GM23248 (cell line): ENCODE measurements around the gene AVPI1. TPM values are rescaled to one million over a fixed set of nuclear protein-coding genes. Genes with fewer than 3 reads are reported as not detected.
"Not testable (repeated sequence)": the region's sequence is repeated elsewhere in the genome, so short reads cannot be mapped to it uniquely, and the experiment has no call there.

Source experiments
- DNase-seq: peaks from one replicate; pipeline ENCODE4 v3.0.0-alpha.2; 2015
- H2AFZ ChIP-seq: fragments of 200-600 bp; sonication (generic); 2 replicates; pipeline ENCODE4 v1.6.1; 2016; ENCODE audit warnings: antibody characterized with exemption
- H3F3A ChIP-seq: fragments of 200-600 bp; sonication (generic); 2 replicates; pipeline ENCODE4 v1.6.1; 2016; ENCODE audit warnings: mild to moderate bottlenecking, antibody characterized with exemption, mixed run types; ENCODE audit not compliant: insufficient read depth
- H3K27ac ChIP-seq: fragments of 200-600 bp; sonication (generic); 2 replicates; pipeline ENCODE4 v1.5.1; 2016; ENCODE audit warnings: mild to moderate bottlenecking
- H3K27me3 ChIP-seq: fragments of 200-600 bp; sonication (generic); replicated peaks from 2 replicates; pipeline ENCODE4 v1.6.1; 2016; ENCODE audit warnings: mild to moderate bottlenecking; ENCODE audit not compliant: insufficient read depth
- H3K36me3 ChIP-seq: fragments of 200-600 bp; sonication (generic); 2 replicates; pipeline ENCODE4 v1.6.1; 2016; ENCODE audit warnings: low read depth, mild to moderate bottlenecking
- H3K4me1 ChIP-seq: fragments of 200-600 bp; sonication (generic); 2 replicates; pipeline ENCODE4 v1.6.1; 2016; ENCODE audit warnings: mild to moderate bottlenecking; ENCODE audit not compliant: insufficient read depth
- H3K4me2 ChIP-seq: fragments of 200-600 bp; sonication (generic); one replicate; pipeline ENCODE4 v1.6.1; 2016; ENCODE audit warnings: mild to moderate bottlenecking; ENCODE audit not compliant: unreplicated experiment
- H3K4me3 ChIP-seq: fragments of 200-600 bp; sonication (generic); 2 replicates; pipeline ENCODE4 v1.5.1; 2016; ENCODE audit warnings: mild to moderate bottlenecking
- H3K79me2 ChIP-seq: fragments of 200-600 bp; sonication (generic); 2 replicates; pipeline ENCODE4 v1.6.1; 2016; ENCODE audit warnings: mild to moderate bottlenecking; ENCODE audit not compliant: insufficient read depth
- H3K9ac ChIP-seq: fragments of 200-600 bp; sonication (generic); 2 replicates; pipeline ENCODE4 v1.6.1; 2016; ENCODE audit warnings: mild to moderate bottlenecking
- H3K9me2 ChIP-seq: fragments of 200-600 bp; sonication (generic); 2 replicates; pipeline ENCODE4 v1.6.1; 2016; ENCODE audit warnings: mixed run types, mild to moderate bottlenecking, moderate library complexity; ENCODE audit not compliant: insufficient read depth
- H3K9me3 ChIP-seq: fragments of 200-600 bp; sonication (generic); one replicate; pipeline ENCODE4 v1.6.1; 2017; ENCODE audit warnings: low read depth
- H4K20me1 ChIP-seq: fragments of 200-600 bp; sonication (generic); 2 replicates; pipeline ENCODE4 v1.6.0; 2016; ENCODE audit not compliant: insufficient read depth
- EZH2 ChIP-seq: fragments of 200-600 bp; sonication (generic); IDR thresholded peaks from 2 replicates; pipeline ENCODE4 v1.6.1; 2018; ENCODE audit warnings: antibody characterized with exemption, mild to moderate bottlenecking; ENCODE audit not compliant: insufficient read depth, poor library complexity, severe bottlenecking
- EZH2phosphoT487 ChIP-seq: fragments of 200-600 bp; sonication (generic); IDR thresholded peaks from 2 replicates; pipeline ENCODE4 v1.6.1; 2018; ENCODE audit warnings: antibody characterized with exemption, moderate library complexity, mild to moderate bottlenecking, low read depth; ENCODE audit not compliant: insufficient read depth
- WGBS, 2 experiments: methylation state at CpG; one replicate each; pipeline ENCODE4 v1.1.6; 2015 to 2017; ENCODE audit warnings: low lambda C conversion rate in 2 of 2, low coverage in 1 of 2; ENCODE audit errors: missing lambda C conversion rate in 2 of 2; 5-methylcytosine and 5-hydroxymethylcytosine counted together
- in situ Hi-C: fragments of 300-500 bp; cut with MboI; formaldehyde crosslinking; loops from 2 replicates; pipeline ENCODE4 v1.15.0; 2020
- polyA plus RNA-seq: library from polyadenylated mRNA; unstranded; fragments of >200 nt; fragmentation: Nextera tagmentation; extraction: Ambion mirVana; gene quantifications from 2 replicates; pipeline ENCODE4 v1.2.1, GENCODE V29; 2016
- total RNA-seq: library from RNA; depleted of rRNA; stranded (reverse); fragments of >200 nt; shearing (Covaris generic); gene quantifications from 2 replicates; pipeline ENCODE4 v1.2.3, GENCODE V29; 2014

AVPI1 gene
- total and polyA plus RNA-seq, 2 experiments from 2014 or later = 31.4 to 33.8 TPM

DNA sequence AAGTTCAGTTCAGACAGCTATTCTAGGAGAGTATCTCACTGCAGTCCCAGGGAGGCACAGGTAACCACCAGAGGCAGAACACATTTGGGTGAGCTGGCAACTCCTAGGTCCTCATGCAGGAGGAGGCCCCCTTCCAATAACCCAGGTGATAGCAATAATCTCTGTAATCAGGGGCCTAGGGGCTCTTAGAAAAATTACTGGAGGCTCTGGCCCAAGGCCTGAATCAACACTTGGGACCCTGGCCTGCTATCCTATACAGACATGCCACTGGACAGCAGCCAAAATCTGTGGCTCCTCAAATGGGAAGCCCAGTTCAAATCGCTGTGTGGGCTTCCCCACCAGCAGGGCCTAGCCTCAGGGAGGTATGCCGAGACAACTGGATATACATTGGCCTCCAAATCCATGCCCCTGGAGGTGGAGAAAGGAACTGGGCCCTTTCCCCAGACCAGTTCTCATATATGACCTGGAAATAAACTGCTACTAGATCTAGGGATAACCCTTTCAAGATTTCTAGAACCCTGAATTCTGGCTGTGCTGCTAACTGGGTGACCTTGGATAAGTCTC is 1.6 kb downstream of the AVPI1 start:
- in situ Hi-C loops = no loop called here
- peak overlapping the region; percentile 91 for H3K4me3 ChIP-seq
- H3K4me1 ChIP-seq = peaks cover 59% of the 10 kb centered on the region
- H2AFZ ChIP-seq = no peak overlapping the region
- peaks cover 62% of the 10 kb centered on the region for H3K79me2 ChIP-seq
- no peaks in the 10 kb centered on the region for H3K9me2 ChIP-seq
- TF ChIP-seq EZH2phosphoT487 (no peak), EZH2 (no peak)
- peaks cover 67% of the 10 kb centered on the region for H3F3A ChIP-seq
- peak; percentile 63 for DNase-seq
- peak overlapping the region; percentile 96 for H3K4me2 ChIP-seq
- peak overlapping the region; percentile 99 for H3K27ac ChIP-seq
- 19 to 28% methylated on average over 2 of the region's 2 CpGs for WGBS, 2 experiments
- H4K20me1 ChIP-seq = no peaks in the 10 kb centered on the region
- H3K9me3 ChIP-seq = no peaks in the 10 kb centered on the region
- no peaks in the 10 kb centered on the region for H3K27me3 ChIP-seq
- no peaks in the 10 kb centered on the region for H3K36me3 ChIP-seq
- peak overlapping the region; percentile 94 for H3K9ac ChIP-seq

DNA sequence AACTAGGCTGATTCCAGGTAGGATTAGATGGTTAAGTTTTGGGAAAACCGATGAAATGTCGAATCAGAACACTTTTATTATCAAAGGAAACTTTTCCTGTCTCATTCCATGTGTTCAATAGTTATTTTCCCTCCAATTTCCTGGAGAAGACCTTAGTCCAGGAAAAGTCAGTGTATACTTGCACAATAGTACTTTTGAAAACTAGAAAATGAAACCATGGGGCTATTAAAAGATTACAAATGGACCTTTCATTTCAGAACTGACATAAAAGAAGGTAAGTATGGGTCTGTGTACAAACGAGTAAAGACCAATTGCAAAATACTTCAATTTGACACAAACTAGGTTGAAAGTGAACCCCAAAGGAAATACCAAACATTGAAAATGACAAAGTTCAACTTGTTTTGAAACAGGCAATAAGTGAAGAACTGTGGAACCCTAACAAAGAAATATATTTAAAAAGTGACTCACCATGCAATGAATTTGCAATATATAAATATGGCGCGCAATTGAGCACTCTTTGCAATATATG is 2.1 kb downstream of the AVPI1 start:
- no peaks in the 10 kb centered on the region for H3K27me3 ChIP-seq
- H3K27ac ChIP-seq = peak overlapping the region; percentile 99
- peaks cover 68% of the 10 kb centered on the region for H3K79me2 ChIP-seq
- in situ Hi-C loops = no loop called here
- peaks cover 54% of the 10 kb centered on the region for H3K4me1 ChIP-seq
- H2AFZ ChIP-seq = no peak overlapping the region
- H4K20me1 ChIP-seq = no peaks in the 10 kb centered on the region
- H3K36me3 ChIP-seq = no peaks in the 10 kb centered on the region
- H3F3A ChIP-seq = peaks cover 66% of the 10 kb centered on the region
- no peaks in the 10 kb centered on the region for H3K9me3 ChIP-seq
- H3K4me2 ChIP-seq = peak overlapping the region; percentile 96
- DNase-seq = peak; percentile 53
- peak overlapping the region; percentile 94 for H3K9ac ChIP-seq
- WGBS, 2 experiments = 52 to 58% methylated on average over 5 of the region's 5 CpGs
- TF ChIP-seq EZH2 = no peak
- TF ChIP-seq EZH2phosphoT487 = no peak
- H3K4me3 ChIP-seq = peak overlapping the region; percentile 91
- no peaks in the 10 kb centered on the region for H3K9me2 ChIP-seq

DNA sequence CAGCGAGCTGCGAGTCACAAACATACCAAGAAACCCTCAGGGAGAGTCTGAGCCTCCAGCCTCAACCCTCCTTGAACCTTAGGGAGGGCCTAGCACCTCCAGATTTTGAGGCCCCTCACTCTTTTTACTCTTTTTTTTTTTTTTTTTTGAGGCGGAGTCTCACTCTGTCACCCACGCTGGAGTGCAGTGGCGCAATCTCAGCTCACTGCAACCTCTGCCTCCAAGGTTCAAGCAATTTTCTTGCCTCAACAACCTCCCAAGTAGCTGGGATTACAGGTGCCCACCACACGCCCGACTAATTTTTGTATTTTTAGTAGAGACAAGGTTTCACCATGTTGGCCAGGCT is 2.7 kb downstream of the AVPI1 start:
- H3K27ac ChIP-seq = peak overlapping the region; percentile 99
- H3F3A ChIP-seq = peaks cover 62% of the 10 kb centered on the region
- H4K20me1 ChIP-seq, DNase-seq, H3K36me3 ChIP-seq, H3K9me2 ChIP-seq, in situ Hi-C loops, H3K9me3 ChIP-seq, H3K27me3 ChIP-seq: not testable (repeated sequence)
- H3K4me3 ChIP-seq = peak overlapping the region; percentile 91
- peak overlapping the region; percentile 94 for H3K9ac ChIP-seq
- H2AFZ ChIP-seq = peak overlapping the region; percentile 8; the same call in 1 of the 2 replicates
- H3K79me2 ChIP-seq = peaks cover 74% of the 10 kb centered on the region
- peaks cover 50% of the 10 kb centered on the region for H3K4me1 ChIP-seq
- WGBS, 2 experiments = 26 to 34% methylated on average over 6 to 7 of the region's 7 CpGs
- peak overlapping the region; percentile 96 for H3K4me2 ChIP-seq

DNA sequence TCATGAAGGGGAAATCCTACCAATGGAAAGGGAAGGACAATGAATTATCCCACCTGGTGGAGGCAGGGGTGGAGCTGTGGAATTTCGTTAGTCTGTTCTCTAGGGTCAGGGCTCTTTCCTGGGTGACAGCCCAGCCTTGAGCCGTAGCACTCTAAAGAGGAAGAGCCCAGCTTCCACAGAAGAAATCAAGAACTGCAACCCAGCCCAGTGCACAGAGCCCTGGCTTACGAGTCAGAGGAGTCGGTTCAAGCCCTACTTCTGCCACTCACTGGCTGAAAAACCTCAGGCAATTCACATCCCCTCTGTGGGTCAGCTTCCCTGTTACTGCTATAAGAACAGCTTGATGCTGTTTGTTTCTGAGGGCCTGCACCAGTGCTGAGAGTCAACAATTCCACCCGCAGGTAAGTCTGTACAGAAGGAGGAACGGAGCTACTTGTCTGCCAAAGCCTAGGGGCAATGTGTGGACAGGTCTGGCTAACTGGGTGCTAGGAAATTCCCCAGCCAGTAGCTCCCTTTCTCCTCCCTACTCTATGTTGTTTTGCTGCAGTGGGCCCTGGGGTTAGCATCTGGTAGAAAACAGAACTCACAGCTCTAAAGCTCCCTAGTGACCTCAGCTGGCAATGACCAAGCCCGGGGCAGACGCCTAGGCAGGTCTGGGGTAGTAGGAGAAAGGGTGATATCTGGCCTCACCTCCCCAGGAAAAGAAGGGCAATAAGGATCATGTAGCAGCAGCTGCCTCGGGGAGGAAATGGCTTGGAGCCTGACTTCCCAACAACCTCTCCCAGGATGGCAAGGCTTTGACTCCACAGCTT is 3.3 kb downstream of the AVPI1 start:
- peak overlapping the region; percentile 91 for H3K4me3 ChIP-seq
- peak overlapping the region; percentile 99 for H3K27ac ChIP-seq
- H3K79me2 ChIP-seq = peaks cover 76% of the 10 kb centered on the region
- no peaks in the 10 kb centered on the region for H3K36me3 ChIP-seq
- no peaks in the 10 kb centered on the region for H4K20me1 ChIP-seq
- TF ChIP-seq EZH2 (no peak), EZH2phosphoT487 (no peak)
- in situ Hi-C loops = no loop called here
- peak; percentile 71 for DNase-seq
- H3F3A ChIP-seq = peaks cover 56% of the 10 kb centered on the region
- H3K4me2 ChIP-seq = peak overlapping the region; percentile 96
- 24 to 26% methylated on average over 9 of the region's 9 CpGs for WGBS, 2 experiments
- H3K9ac ChIP-seq = peak overlapping the region; percentile 94
- no peaks in the 10 kb centered on the region for H3K9me2 ChIP-seq
- H2AFZ ChIP-seq = peak overlapping the region; percentile 8; the same call in 1 of the 2 replicates
- H3K4me1 ChIP-seq = peaks cover 44% of the 10 kb centered on the region
- no peaks in the 10 kb centered on the region for H3K27me3 ChIP-seq
- H3K9me3 ChIP-seq = no peaks in the 10 kb centered on the region
